SK-N-SH (cell line): ENCODE results near the gene CYP11A1. TPM values are rescaled to one million over a fixed set of nuclear protein-coding genes. Genes with fewer than 3 reads are reported as not detected.
A peak's percentile ranks its signal among the peaks of the same experiment; 100 is the strongest.
"Not testable (repeated sequence)": the region's sequence is repeated elsewhere in the genome, so short reads cannot be mapped to it uniquely, and the experiment has no call there.

Source experiments
- CTCF ChIA-PET: fragments of 300-600, 350-600 bp; formaldehyde crosslinking; extraction: SDS; loops from one replicate; lab custom pipeline; 2021; lab: Yijun Ruan, JAX
- POLR2A ChIA-PET: fragments of 350-600 bp; sonication (Branson Sonifier 250); formaldehyde crosslinking; extraction: SDS; loops from one replicate; lab custom pipeline; 2020; ENCODE audit warnings: antibody characterized with exemption, inconsistent platforms; lab: Yijun Ruan, JAX
- DNase-seq: peaks from one replicate; pipeline ENCODE4 v3.0.0; 2012
- H2AFZ ChIP-seq: fragments of 200-600 bp; sonication (generic); 2 replicates; pipeline ENCODE4 v1.8.1; 2016; ENCODE audit warnings: antibody characterized with exemption, mild to moderate bottlenecking, low read depth
- H3F3A ChIP-seq: fragments of 200-600 bp; sonication (generic); replicated peaks from 2 replicates; pipeline ENCODE3; 2016; ENCODE audit warnings: antibody characterized with exemption, mild to moderate bottlenecking; ENCODE audit not compliant: insufficient read depth
- H3K27ac ChIP-seq, 2 experiments: fragments of 200-500 bp in 1 of 2; fragments of 200-600 bp in 1 of 2; sonication (Bioruptor generic) in 1 of 2; sonication (generic), shearing (Covaris generic) in 1 of 2; 2 replicates each; pipeline versions ENCODE4 v1.5.1 to v1.6.1; 2014 to 2016; ENCODE audit warnings: low read depth in 2 of 2, inconsistent platforms in 1 of 2, low read length in 1 of 2, mild to moderate bottlenecking in 1 of 2, mixed read lengths in 1 of 2
- H3K27me3 ChIP-seq: fragments of 200-600 bp; sonication (generic), shearing (Covaris generic); 2 replicates; pipeline ENCODE4 v1.6.1; 2016; ENCODE audit warnings: mixed run types; ENCODE audit not compliant: insufficient read depth
- H3K36me3 ChIP-seq, 2 experiments: fragments of 200-500 bp in 1 of 2; fragments of 200-600 bp in 1 of 2; sonication (Bioruptor generic) in 1 of 2; sonication (generic) in 1 of 2; replicated peaks in 1 of 2; 2 replicates each; pipeline versions ENCODE3 to v1.5.1; 2014 to 2016; ENCODE audit warnings: low read length in 1 of 2, mild to moderate bottlenecking in 1 of 2; ENCODE audit not compliant: insufficient read depth in 2 of 2, control insufficient read depth in 1 of 2
- H3K4me1 ChIP-seq, 2 experiments: fragments of 200-500 bp in 1 of 2; fragments of 200-600 bp in 1 of 2; sonication (Bioruptor generic) in 1 of 2; sonication (generic), shearing (Covaris generic) in 1 of 2; 2 replicates each; pipeline versions ENCODE4 v1.5.1 to v1.6.1; 2014 to 2016; ENCODE audit warnings: low read depth in 1 of 2, low read length in 1 of 2, mixed run types in 1 of 2; ENCODE audit not compliant: insufficient read depth in 2 of 2, control insufficient read depth in 1 of 2
- H3K4me2 ChIP-seq: fragments of 200-600 bp; sonication (generic), shearing (Covaris generic); 2 replicates; pipeline ENCODE4 v1.6.1; 2017; ENCODE audit warnings: mixed run types
- H3K4me3 ChIP-seq, 2 experiments: fragments of 200-500 bp in 1 of 2; fragments of 200-600 bp in 1 of 2; sonication (Bioruptor generic) in 1 of 2; sonication (generic), shearing (Covaris generic) in 1 of 2; 2 replicates each; pipeline versions ENCODE4 v1.5.1 to v1.8.1; 2014 to 2016; ENCODE audit warnings: low read depth in 2 of 2, inconsistent platforms in 1 of 2, low read length in 1 of 2, mild to moderate bottlenecking in 1 of 2, mixed read lengths in 1 of 2, moderate library complexity in 1 of 2
- H3K79me2 ChIP-seq: fragments of 200-600 bp; sonication (generic); 2 replicates; pipeline ENCODE4 v1.8.1; 2017; ENCODE audit warnings: mild to moderate bottlenecking; ENCODE audit not compliant: insufficient read depth
- H3K9ac ChIP-seq: fragments of 200-600 bp; sonication (generic); 2 replicates; pipeline ENCODE4 v1.6.1; 2017; ENCODE audit warnings: mixed run types
- H3K9me2 ChIP-seq: fragments of 200-600 bp; sonication (generic); 2 replicates; pipeline ENCODE4 v1.6.1; 2017; ENCODE audit warnings: mixed run types
- H3K9me3 ChIP-seq: fragments of 200-600 bp; sonication (generic); 2 replicates; pipeline ENCODE4 v1.6.1; 2017; ENCODE audit warnings: mixed run types, mild to moderate bottlenecking, moderate library complexity
- H4K20me1 ChIP-seq: fragments of 200-600 bp; sonication (generic); 2 replicates; pipeline ENCODE4 v1.6.1; 2017; ENCODE audit warnings: mild to moderate bottlenecking, mixed run types; ENCODE audit not compliant: insufficient read depth
- CHD2 ChIP-seq: fragments of 150-350 bp; IDR thresholded peaks from 2 replicates; pipeline ENCODE4 v1.6.1; 2018; ENCODE audit warnings: low read length; ENCODE audit not compliant: partially characterized antibody
- EP300 ChIP-seq, 2 experiments: IDR thresholded peaks; 2 replicates each; pipeline versions ENCODE4 v1.4.0 to v1.6.1; 2012; ENCODE audit warnings: borderline replicate concordance in 1 of 2, low read depth in 1 of 2, low read length in 1 of 2
- FOSL2 ChIP-seq: IDR thresholded peaks from 2 replicates; pipeline ENCODE4 v1.4.0; 2012; ENCODE audit warnings: low read depth, mild to moderate bottlenecking, moderate library complexity, borderline replicate concordance
- FOXJ3 ChIP-seq: sonication (generic); formaldehyde crosslinking; IDR thresholded peaks from 2 replicates; pipeline ENCODE4 v1.5.1; 2020; ENCODE audit warnings: mild to moderate bottlenecking, missing genetic modification reagents
- GATA2 ChIP-seq: sonication (generic); formaldehyde crosslinking; IDR thresholded peaks from 2 replicates; pipeline ENCODE4 v1.5.0; 2020; ENCODE audit warnings: mild to moderate bottlenecking, missing genetic modification reagents
- PBX3 ChIP-seq: IDR thresholded peaks from 2 replicates; pipeline ENCODE4; 2012
- POLR2AphosphoS5 ChIP-seq: IDR thresholded peaks from 2 replicates; pipeline ENCODE4 v1.6.1; 2012; ENCODE audit warnings: low read depth, low read length
- RCOR1 ChIP-seq: fragments of 150-350 bp; IDR thresholded peaks from 2 replicates; pipeline ENCODE4 v1.6.1; 2017; ENCODE audit warnings: antibody characterized with exemption, low read length
- RFX5 ChIP-seq: IDR thresholded peaks from 2 replicates; pipeline ENCODE4 v1.6.1; 2012; ENCODE audit warnings: mild to moderate bottlenecking, improper control_type of control experiment, low read length
- TAF1 ChIP-seq: IDR thresholded peaks from 2 replicates; pipeline ENCODE4 v1.6.1; 2012; ENCODE audit warnings: low read depth, mild to moderate bottlenecking, low read length, moderate library complexity, borderline replicate concordance
- TCF12 ChIP-seq: IDR thresholded peaks from 2 replicates; pipeline ENCODE4 v1.4.0; 2012
- TEAD4 ChIP-seq: IDR thresholded peaks from 2 replicates; pipeline ENCODE4 v1.4.0; 2012; ENCODE audit warnings: mild to moderate bottlenecking, borderline replicate concordance; ENCODE audit not compliant: insufficient read depth
- WGBS: methylation state at CpG from one replicate; pipeline ENCODE4 v1.1.6; 2017; ENCODE audit warnings: low lambda C conversion rate; 5-methylcytosine and 5-hydroxymethylcytosine counted together
- polyA plus RNA-seq, 3 experiments: library from polyadenylated mRNA; depleted of rRNA; stranded (reverse); fragments of >200 nt; gene quantifications; 2 replicates each; pipeline ENCODE4 v1.2.3, GENCODE V29; 2012
- TF ChIP-seq, protein P1 (sequence below): IDR thresholded peaks from 2 replicates; pipeline ENCODE4 v1.6.1; 2012; ENCODE audit warnings: mild to moderate bottlenecking, low read depth, low read length, moderate library complexity
- TF ChIP-seq, protein P2 (sequence below): IDR thresholded peaks from 2 replicates; pipeline ENCODE4 v1.4.0; 2012; ENCODE audit warnings: low read depth
- TF ChIP-seq, protein P3 (sequence below): fragments of 200-600 bp; sonication (generic); IDR thresholded peaks from 2 replicates; pipeline ENCODE4 v1.6.1; 2017; ENCODE audit warnings: antibody characterized with exemption, mild to moderate bottlenecking, moderate library complexity

The CYP11A1 gene
- polyA plus RNA-seq, 1 of the 3 experiments (the other 2 are of a cell fraction): 0.08 TPM

DNA sequence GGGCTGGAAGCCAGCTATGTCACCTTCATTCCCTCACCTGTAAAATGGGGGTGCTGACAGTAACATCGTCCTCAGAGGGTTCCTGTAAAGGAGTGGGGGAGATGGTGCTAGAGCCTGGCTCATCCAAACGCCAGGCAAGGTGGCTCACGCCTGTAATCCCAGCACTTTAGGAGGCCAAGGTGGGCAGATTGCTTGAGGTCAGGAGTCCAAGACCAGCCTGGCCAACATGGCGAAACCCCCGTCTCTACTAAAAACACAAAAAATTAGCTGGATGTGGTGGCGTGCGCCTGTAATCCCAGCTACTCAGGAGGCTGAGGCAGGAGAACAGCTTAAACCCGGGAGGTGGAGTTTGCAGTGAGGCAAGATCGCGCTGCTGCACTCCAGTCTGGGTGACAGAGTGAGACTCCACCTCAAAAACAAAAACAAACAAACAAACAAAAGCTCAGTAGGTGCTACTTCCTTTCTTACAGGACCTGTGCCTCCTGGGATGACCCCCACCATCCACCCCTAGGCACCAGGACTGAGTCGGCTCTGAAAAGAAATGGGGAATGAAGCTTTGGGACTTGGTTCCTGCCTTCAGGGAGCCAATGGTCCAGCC lies 22.7 kb upstream of the CYP11A1 start:
- H3K27me3 ChIP-seq, H3K9me2 ChIP-seq, H3K9me3 ChIP-seq, H3F3A ChIP-seq, H4K20me1 ChIP-seq, H3K9ac ChIP-seq, H2AFZ ChIP-seq, H3K79me2 ChIP-seq, POLR2A ChIA-PET, H3K27ac ChIP-seq, DNase-seq, H3K4me2 ChIP-seq, H3K4me3 ChIP-seq, H3K36me3 ChIP-seq: not testable (repeated sequence)
- H3K4me1 ChIP-seq: peaks cover 0 to 42% of the 10 kb centered on the region in 2 experiments; a peak in 1 of 4 replicates
- WGBS: 90% methylated on average over 11 of the region's 11 CpGs
- CTCF ChIA-PET: interaction anchor here (0.7 to 3.8 kb wide), 9 partner anchors 8 to 379 kb away, joined by 3 to 22 read pairs (median 3); no protein-coding TSS in a partner anchor

GRCh38 chr15:74389241-74390048 lies 22.0 kb upstream of the CYP11A1 start:
- WGBS: 67% methylated on average over 12 of the region's 20 CpGs
- Histone ChIP-seq H3K9ac (no peak overlapping the region), H3K79me2 (no peaks in the 10 kb centered on the region), H3K36me3 (no peaks in the 10 kb centered on the region), H2AFZ (no peak overlapping the region), H3F3A (no peaks in the 10 kb centered on the region), H4K20me1 (no peaks in the 10 kb centered on the region), H3K9me3 (no peaks in the 10 kb centered on the region), H3K27ac (peak overlapping the region in 1 of 2 experiments; percentile 5; a peak in 1 of 4 replicates), H3K4me3 (no peak overlapping the region), H3K4me1 (peaks cover 0 to 44% of the 10 kb centered on the region in 2 experiments; a peak in 1 of 4 replicates), H3K4me2 (no peak overlapping the region), H3K27me3 (no peaks in the 10 kb centered on the region)
- POLR2A ChIA-PET: interaction anchor here (0.7 kb wide), 1 partner anchor 53 kb away, joined by 3 read pairs; no protein-coding TSS in a partner anchor
- CTCF ChIA-PET: interaction anchor here (0.8 to 23.8 kb wide), 9 partner anchors 11 to 232 kb away, joined by 3 to 779 read pairs (median 3); partner anchors contain the start of genes SEMA7A and UBL7
- DNase-seq: peak; percentile 62
- TF ChIP-seq POLR2AphosphoS5 (no peak), FOXJ3 (CRISPR knock-in tag) (no peak), EP300 (IDR thresholded peaks at IDR 0.05; ENCODE audit: borderline replicate concordance in 1 of 2, low read depth in 1 of 2, low read length in 1 of 2) (peak in 1 of 2 experiments; percentile 30; a peak in 1 of 4 replicates), GATA2 (CRISPR knock-in tag) (peak; percentile 87), TAF1 (no peak), RFX5 (no peak), FOSL2 (no peak), TEAD4 (no peak), TCF12 (no peak), RCOR1 (no peak), CHD2 (no peak), PBX3 (no peak)
- TF ChIP-seq, protein P1, sequence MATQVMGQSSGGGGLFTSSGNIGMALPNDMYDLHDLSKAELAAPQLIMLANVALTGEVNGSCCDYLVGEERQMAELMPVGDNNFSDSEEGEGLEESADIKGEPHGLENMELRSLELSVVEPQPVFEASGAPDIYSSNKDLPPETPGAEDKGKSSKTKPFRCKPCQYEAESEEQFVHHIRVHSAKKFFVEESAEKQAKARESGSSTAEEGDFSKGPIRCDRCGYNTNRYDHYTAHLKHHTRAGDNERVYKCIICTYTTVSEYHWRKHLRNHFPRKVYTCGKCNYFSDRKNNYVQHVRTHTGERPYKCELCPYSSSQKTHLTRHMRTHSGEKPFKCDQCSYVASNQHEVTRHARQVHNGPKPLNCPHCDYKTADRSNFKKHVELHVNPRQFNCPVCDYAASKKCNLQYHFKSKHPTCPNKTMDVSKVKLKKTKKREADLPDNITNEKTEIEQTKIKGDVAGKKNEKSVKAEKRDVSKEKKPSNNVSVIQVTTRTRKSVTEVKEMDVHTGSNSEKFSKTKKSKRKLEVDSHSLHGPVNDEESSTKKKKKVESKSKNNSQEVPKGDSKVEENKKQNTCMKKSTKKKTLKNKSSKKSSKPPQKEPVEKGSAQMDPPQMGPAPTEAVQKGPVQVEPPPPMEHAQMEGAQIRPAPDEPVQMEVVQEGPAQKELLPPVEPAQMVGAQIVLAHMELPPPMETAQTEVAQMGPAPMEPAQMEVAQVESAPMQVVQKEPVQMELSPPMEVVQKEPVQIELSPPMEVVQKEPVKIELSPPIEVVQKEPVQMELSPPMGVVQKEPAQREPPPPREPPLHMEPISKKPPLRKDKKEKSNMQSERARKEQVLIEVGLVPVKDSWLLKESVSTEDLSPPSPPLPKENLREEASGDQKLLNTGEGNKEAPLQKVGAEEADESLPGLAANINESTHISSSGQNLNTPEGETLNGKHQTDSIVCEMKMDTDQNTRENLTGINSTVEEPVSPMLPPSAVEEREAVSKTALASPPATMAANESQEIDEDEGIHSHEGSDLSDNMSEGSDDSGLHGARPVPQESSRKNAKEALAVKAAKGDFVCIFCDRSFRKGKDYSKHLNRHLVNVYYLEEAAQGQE: no peak
- TF ChIP-seq, protein P2, sequence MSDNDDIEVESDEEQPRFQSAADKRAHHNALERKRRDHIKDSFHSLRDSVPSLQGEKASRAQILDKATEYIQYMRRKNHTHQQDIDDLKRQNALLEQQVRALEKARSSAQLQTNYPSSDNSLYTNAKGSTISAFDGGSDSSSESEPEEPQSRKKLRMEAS: no peak
- TF ChIP-seq, protein P3, sequence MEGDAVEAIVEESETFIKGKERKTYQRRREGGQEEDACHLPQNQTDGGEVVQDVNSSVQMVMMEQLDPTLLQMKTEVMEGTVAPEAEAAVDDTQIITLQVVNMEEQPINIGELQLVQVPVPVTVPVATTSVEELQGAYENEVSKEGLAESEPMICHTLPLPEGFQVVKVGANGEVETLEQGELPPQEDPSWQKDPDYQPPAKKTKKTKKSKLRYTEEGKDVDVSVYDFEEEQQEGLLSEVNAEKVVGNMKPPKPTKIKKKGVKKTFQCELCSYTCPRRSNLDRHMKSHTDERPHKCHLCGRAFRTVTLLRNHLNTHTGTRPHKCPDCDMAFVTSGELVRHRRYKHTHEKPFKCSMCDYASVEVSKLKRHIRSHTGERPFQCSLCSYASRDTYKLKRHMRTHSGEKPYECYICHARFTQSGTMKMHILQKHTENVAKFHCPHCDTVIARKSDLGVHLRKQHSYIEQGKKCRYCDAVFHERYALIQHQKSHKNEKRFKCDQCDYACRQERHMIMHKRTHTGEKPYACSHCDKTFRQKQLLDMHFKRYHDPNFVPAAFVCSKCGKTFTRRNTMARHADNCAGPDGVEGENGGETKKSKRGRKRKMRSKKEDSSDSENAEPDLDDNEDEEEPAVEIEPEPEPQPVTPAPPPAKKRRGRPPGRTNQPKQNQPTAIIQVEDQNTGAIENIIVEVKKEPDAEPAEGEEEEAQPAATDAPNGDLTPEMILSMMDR: no peak
- TF ChIP-seq, all 33 proteins: peak for 2
- H3K9me2 ChIP-seq: no peaks in the 10 kb centered on the region
